ENCODE results near the gene NLRP13. TPM values are rescaled to one million over a fixed set of nuclear protein-coding genes. Genes with fewer than 3 reads are reported as not detected.

Gene NLRP13
- total RNA-seq, 1 experiment from 2014 or later, result not detected

Other genes with a start within 250 kb of the NLRP13 start
- not detected for gene NLRP9, start 193.9 kb downstream of the NLRP13 start, total RNA-seq (2021; ENCODE audit: unreplicated experiment)
- not detected for gene RFPL4A, start 173.2 kb downstream of the NLRP13 start, total RNA-seq (2021; ENCODE audit: unreplicated experiment)
- gene RFPL4AL1, start 163.2 kb downstream of the NLRP13 start, total RNA-seq (2021; ENCODE audit: unreplicated experiment), result not detected
- 0.86 TPM for gene NLRP11, start 100.3 kb downstream of the NLRP13 start, total RNA-seq (2021; ENCODE audit: unreplicated experiment)
- 0.52 TPM for gene NLRP4, start 95.8 kb downstream of the NLRP13 start, total RNA-seq (2021; ENCODE audit: unreplicated experiment)
- not detected for gene NLRP8, start 15.5 kb upstream of the NLRP13 start, total RNA-seq (2021; ENCODE audit: unreplicated experiment)
- gene NLRP5, start 54.4 kb upstream of the NLRP13 start, total RNA-seq (2021; ENCODE audit: unreplicated experiment), result 0.30 TPM
- gene ZNF787, start 189.0 kb upstream of the NLRP13 start, total RNA-seq (2021; ENCODE audit: unreplicated experiment), result 40.3 TPM
- 31.7 TPM for gene ZNF444, start 209.0 kb upstream of the NLRP13 start, total RNA-seq (2021; ENCODE audit: unreplicated experiment)
- not detected for gene GALP, start 243.7 kb upstream of the NLRP13 start, total RNA-seq (2021; ENCODE audit: unreplicated experiment)